Measurements from ENCODE around the gene ASCL3. TPM values are rescaled to one million over a fixed set of nuclear protein-coding genes. Genes with fewer than 3 reads are reported as not detected.

ASCL3 gene
- total and polyA plus RNA-seq, 2 of the 8 experiments (the other 6 are each of a cell fraction or from before 2014, with no cell fraction given), result not detected

DNA sequence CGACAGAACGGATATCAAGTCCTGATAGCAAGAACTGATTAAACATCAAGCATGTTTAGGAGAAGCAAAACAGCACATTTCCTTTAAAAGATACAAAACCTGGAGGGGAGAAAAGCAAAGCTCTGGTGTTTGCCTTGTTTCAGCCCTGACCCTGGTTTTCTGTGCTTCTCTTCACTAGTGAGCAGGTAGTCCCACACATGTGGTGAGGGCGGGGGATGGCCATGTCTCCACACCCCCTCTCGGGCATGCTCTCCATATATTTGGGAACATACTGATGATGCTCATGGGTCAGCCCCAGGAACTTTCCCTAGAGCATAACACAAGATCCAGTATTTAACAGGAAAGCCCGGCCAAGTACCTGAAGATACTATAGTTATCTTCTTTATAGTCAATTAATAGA lies 20.1 kb downstream of the ASCL3 start:
- H4K91ac ChIP-seq (replicated peaks; ENCODE audit: insufficient read length, low read length), result no peak overlapping the region
- no peak overlapping the region for H2BK12ac ChIP-seq (ENCODE audit: low read depth, low read length)
- 91% methylated on average over 5 of the region's 5 CpGs; no CpG with 5 or more reads in 1 of the 2 experiments for WGBS, 2 experiments (ENCODE audit: extremely low coverage in 1 of 2, insufficient coverage in 1 of 2, insufficient read length in 1 of 2, insufficient replicate concordance in 2 of 2, low coverage in 1 of 2, low lambda C conversion rate in 2 of 2, missing lambda C conversion rate in 1 of 2)
- no peak overlapping the region for H2BK15ac ChIP-seq (ENCODE audit: low read length)
- H4K5ac ChIP-seq (ENCODE audit: insufficient read length, low read depth, low read length), result no peak overlapping the region
- H2BK20ac ChIP-seq (ENCODE audit: low read length), result no peak overlapping the region
- no peak for DNase-seq (ENCODE audit: low read depth in 1 of 2, low spot score in 2 of 2)
- H3K14ac ChIP-seq (ENCODE audit: insufficient read length), result no peak overlapping the region
- H3K4ac ChIP-seq (replicated peaks; ENCODE audit: insufficient read length, low read depth, low read length), result no peak overlapping the region
- no peak overlapping the region for H2AFZ ChIP-seq (ENCODE audit: low read length)
- no peaks in the 10 kb centered on the region for H3K9me3 ChIP-seq (ENCODE audit: insufficient read depth in 2 of 2, low read depth in 1 of 2, low read length in 1 of 2)
- TF ChIP-seq JUN (IDR thresholded peaks at IDR 0.05; ENCODE audit: low read depth, low read length) (no peak), JUND (IDR thresholded peaks at IDR 0.05; ENCODE audit: low read length) (no peak), POLR2AphosphoS5 (IDR thresholded peaks at IDR 0.05; ENCODE audit: low read depth, low read length) (no peak), EP300 (IDR thresholded peaks at IDR 0.05; ENCODE audit: borderline replicate concordance in 1 of 2, low read depth in 2 of 2, low read length in 2 of 2) (no peak), SAP30 (IDR thresholded peaks at IDR 0.05; ENCODE audit: insufficient read depth, insufficient replicate concordance, low read length) (no peak), HDAC2 (IDR thresholded peaks at IDR 0.05; ENCODE audit: borderline replicate concordance in 1 of 2, low read depth in 2 of 2, low read length in 2 of 2) (no peak), HDAC6 (IDR thresholded peaks at IDR 0.05; ENCODE audit: low read depth, low read length) (no peak), SRF (IDR thresholded peaks at IDR 0.05; ENCODE audit: low read depth, low read length) (no peak), SIX5 (IDR thresholded peaks at IDR 0.05; ENCODE audit: low read depth, low read length) (no peak), MAFK (IDR thresholded peaks at IDR 0.05; ENCODE audit: low read depth, low read length) (no peak), YY1 (IDR thresholded peaks at IDR 0.05; ENCODE audit: low read depth, low read length) (no peak), KDM1A (IDR thresholded peaks at IDR 0.05; ENCODE audit: borderline replicate concordance, low read length) (no peak)
- TF ChIP-seq, protein P1, sequence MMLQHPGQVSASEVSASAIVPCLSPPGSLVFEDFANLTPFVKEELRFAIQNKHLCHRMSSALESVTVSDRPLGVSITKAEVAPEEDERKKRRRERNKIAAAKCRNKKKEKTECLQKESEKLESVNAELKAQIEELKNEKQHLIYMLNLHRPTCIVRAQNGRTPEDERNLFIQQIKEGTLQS (IDR thresholded peaks at IDR 0.05; ENCODE audit: insufficient read depth, low read depth, low read length), result no peak
- no peak overlapping the region for H3K4me2 ChIP-seq (ENCODE audit: insufficient read depth in 1 of 2, low read depth in 2 of 2, low read length in 2 of 2)
- H3K27me3 ChIP-seq (replicated peaks in 1 of 4; ENCODE audit: control insufficient read depth in 3 of 4, extremely low read depth in 1 of 4, insufficient read depth in 3 of 4, low read length in 3 of 4), result no peaks in the 10 kb centered on the region
- H2BK120ac ChIP-seq (replicated peaks; ENCODE audit: low read depth, low read length), result no peak overlapping the region
- H4K20me1 ChIP-seq (replicated peaks in 1 of 2; ENCODE audit: control insufficient read depth in 1 of 2, insufficient read depth in 2 of 2, low read length in 2 of 2), result no peaks in the 10 kb centered on the region
- H3K18ac ChIP-seq (ENCODE audit: extremely low read depth, low read length), result no peak overlapping the region
- no peaks in the 10 kb centered on the region; the same call in 1 of the 2 replicates for H3K79me1 ChIP-seq (ENCODE audit: low read depth, low read length)
- ChIA-PET POLR2A (ENCODE audit: partially characterized antibody) (no interaction called here), CTCF (ENCODE audit: partially characterized antibody) (interaction anchor here (1.0 to 2.2 kb wide), 6 partner anchors 8 to 173 kb away, joined by 3 to 13 read pairs (median 3); no protein-coding TSS in a partner anchor)
- H2BK5ac ChIP-seq (ENCODE audit: low read depth, low read length), result no peak overlapping the region
- no peak overlapping the region for H3K27ac ChIP-seq (ENCODE audit: low read depth, low read length)
- H4K8ac ChIP-seq (ENCODE audit: extremely low read depth, insufficient read depth, low read length), result no peak overlapping the region
- H3K56ac ChIP-seq (replicated peaks; ENCODE audit: insufficient read length, low read depth, low read length), result no peak overlapping the region
- no peaks in the 10 kb centered on the region for H3K23me2 ChIP-seq (ENCODE audit: low read depth, low read length)
- no peak overlapping the region for H3K23ac ChIP-seq (ENCODE audit: insufficient read length)
- H2AK5ac ChIP-seq (ENCODE audit: low read depth, low read length), result no peak overlapping the region
- peaks cover 10 to 44% (median 33%) of the 10 kb centered on the region in 4 experiments; a peak in 7 of 8 replicates for H3K36me3 ChIP-seq (ENCODE audit: control insufficient read depth in 2 of 4, insufficient read depth in 4 of 4, low read length in 3 of 4)
- no peak for FAIRE-seq
- H3K9ac ChIP-seq (replicated peaks in 1 of 4; ENCODE audit: extremely low read depth in 1 of 4, low read depth in 3 of 4, low read length in 3 of 4), result no peak overlapping the region
- H3K79me2 ChIP-seq (ENCODE audit: control insufficient read depth in 1 of 2, insufficient read depth in 2 of 2, low read length in 2 of 2), result no peaks in the 10 kb centered on the region
- H3K4me1 ChIP-seq (replicated peaks in 1 of 4; ENCODE audit: control insufficient read depth in 3 of 4, insufficient read depth in 4 of 4, low read length in 3 of 4), result no peaks in the 10 kb centered on the region
- no peak overlapping the region for H3K4me3 ChIP-seq (ENCODE audit: extremely low read depth in 1 of 4, insufficient read depth in 2 of 4, low read depth in 3 of 4, low read length in 4 of 4)

Data from H1 (cell line).